HepG2 (cell line): ENCODE results near the gene SYCE3. TPM values are rescaled to one million over a fixed set of nuclear protein-coding genes. Genes with fewer than 3 reads are reported as not detected.
A peak's percentile ranks its signal among the peaks of the same experiment; 100 is the strongest.

Experiments
- ARNTL ChIP-seq: sonication (generic); formaldehyde crosslinking; IDR thresholded peaks from 2 replicates; pipeline ENCODE4 v1.4.0; 2020; ENCODE audit warnings: mild to moderate bottlenecking, missing genetic modification reagents
- ATF1 ChIP-seq: IDR thresholded peaks from 2 replicates; pipeline ENCODE4 v1.6.1; 2016; ENCODE audit warnings: mild to moderate bottlenecking, control low read depth
- CSRNP2 ChIP-seq: sonication (generic); formaldehyde crosslinking; conservative IDR thresholded peaks from 2 replicates; pipeline ENCODE4 v1.8.0; 2022; ENCODE audit warnings: low read depth, missing genetic modification reagents
- FOXA1 ChIP-seq, 2 experiments: fragments of 450-650 bp in 1 of 2; sonication (generic) in 1 of 2; formaldehyde crosslinking in 1 of 2; IDR thresholded peaks; 2 replicates each; pipeline versions ENCODE4 v1.4.0 to v1.6.1; 2016 to 2020; ENCODE audit warnings: missing genetic modification reagents in 1 of 2
- HDAC6 ChIP-seq: fragments of 200-600 bp; sonication (generic); IDR thresholded peaks from 2 replicates; pipeline ENCODE4 v1.7.0; 2017; ENCODE audit warnings: mild to moderate bottlenecking, antibody characterized with exemption, low read length, low read depth
- MEIS2 ChIP-seq: sonication (generic); formaldehyde crosslinking; IDR thresholded peaks from 2 replicates; pipeline ENCODE4 v1.9.0; 2021; ENCODE audit warnings: mild to moderate bottlenecking, missing genetic modification reagents
- NFIB ChIP-seq: sonication (generic); formaldehyde crosslinking; IDR thresholded peaks from 2 replicates; pipeline ENCODE4 v1.9.0; 2021; ENCODE audit warnings: missing genetic modification reagents, mild to moderate bottlenecking, borderline replicate concordance
- STAT6 ChIP-seq: sonication (generic); formaldehyde crosslinking; IDR thresholded peaks from 2 replicates; pipeline ENCODE4 v1.4.0; 2020; ENCODE audit warnings: missing genetic modification reagents, mild to moderate bottlenecking, borderline replicate concordance
- ZNF318 ChIP-seq: sonication (generic); formaldehyde crosslinking; IDR thresholded peaks from 2 replicates; pipeline ENCODE4 v1.4.0; 2020; ENCODE audit warnings: mild to moderate bottlenecking, missing genetic modification reagents
- ZNF362 ChIP-seq: sonication (generic); formaldehyde crosslinking; IDR thresholded peaks from 2 replicates; pipeline ENCODE4 v1.4.0; 2020; ENCODE audit warnings: missing genetic modification reagents, mild to moderate bottlenecking, borderline replicate concordance
- ZNF605 ChIP-seq: sonication (generic); formaldehyde crosslinking; IDR thresholded peaks from 2 replicates; pipeline ENCODE4 v1.8.0; 2022; ENCODE audit warnings: mild to moderate bottlenecking, missing genetic modification reagents
- polyA plus RNA-seq, 8 experiments: library from polyadenylated mRNA; depleted of rRNA in 3 of 8; stranded (reverse) in 7 of 8; unstranded in 1 of 8; fragments of >200 nt; fragmentation: Illumina TruSeq in 4 of 8; extraction: Trizol in 4 of 8; gene quantifications; 2 replicates each; pipeline versions ENCODE4 v1.2.1 to v1.2.3, GENCODE V29; 2011 to 2016; ENCODE audit warnings: low read depth in 4 of 8, missing spikeins in 1 of 8, mixed read lengths in 1 of 8; ENCODE audit not compliant: insufficient read depth in 1 of 8
- total RNA-seq, 5 experiments: library from RNA; depleted of rRNA; stranded (reverse); fragments of >200 nt; fragmentation: Illumina TruSeq; extraction: Trizol; gene quantifications; 2 replicates each; pipeline ENCODE4 v1.2.3, GENCODE V29; 2016; ENCODE audit warnings: low read depth in 1 of 5

SYCE3 gene
- total and polyA plus RNA-seq, 2 of the 13 experiments (the other 11 are each of a cell fraction or from before 2014, with no cell fraction given) = not detected

GRCh38 chr22:50568626-50569025 lies 5.9 kb upstream of the SYCE3 start (continued):
- TF ChIP-seq CSRNP2 (CRISPR knock-in tag) (no peak), ARNTL (CRISPR knock-in tag) (peak; percentile 74), FOXA1 (IDR thresholded peaks at IDR 0.05) (no peak), FOXA1 (CRISPR knock-in tag; IDR thresholded peaks at IDR 0.05) (peak; percentile 3; the same call in 1 of the 2 replicates), ZNF318 (CRISPR knock-in tag) (no peak), ZNF605 (CRISPR knock-in tag) (no peak), MEIS2 (CRISPR knock-in tag) (peak; percentile 36; the same call in 1 of the 2 replicates), HDAC6 (no peak), ZNF362 (no peak), NFIB (CRISPR knock-in tag) (no peak), ATF1 (no peak), STAT6 (CRISPR knock-in tag) (no peak)
